Measurements from ENCODE around the gene SYNPO2. TPM values are rescaled to one million over a fixed set of nuclear protein-coding genes. Genes with fewer than 3 reads are reported as not detected.

The SYNPO2 gene
- total RNA-seq, 4 donors from 2014 or later: 1,547 to 3,168 (median 2,047) TPM

DNA sequence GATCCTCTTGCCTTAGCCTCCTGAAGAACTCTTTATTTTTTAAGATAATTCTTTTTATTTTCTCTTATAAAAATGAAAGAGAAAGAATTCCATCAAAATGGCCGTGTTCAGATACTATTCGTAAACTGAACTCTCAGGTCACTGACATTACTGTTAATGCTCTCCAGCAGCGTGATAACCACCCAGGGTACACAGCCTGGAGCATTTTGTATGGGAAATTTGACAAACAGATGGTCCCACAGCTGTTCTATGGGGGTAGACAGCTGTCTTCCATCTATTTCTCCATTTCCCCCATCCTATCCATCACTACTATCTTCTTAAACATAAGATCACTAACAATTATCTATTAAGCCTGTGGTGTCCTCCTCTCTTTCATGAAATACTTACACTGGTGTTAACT lies 47.8 kb downstream of the SYNPO2 start:
- peaks cover 2 to 93% (median 38%) of the 10 kb centered on the region in 3 donors for H3K4me1 ChIP-seq
- no peak overlapping the region for H3K4me3 ChIP-seq
- no peaks in the 10 kb centered on the region for H3K36me3 ChIP-seq
- no peaks in the 10 kb centered on the region for H3K27me3 ChIP-seq
- no peaks in the 10 kb centered on the region for H3K9me3 ChIP-seq
- H3K27ac ChIP-seq: peak overlapping the region; percentile 86 to 99 (median 94)
- no peak for ATAC-seq
- TF ChIP-seq EP300 (IDR thresholded peaks at IDR 0.05): no peak
- TF ChIP-seq, protein P1, sequence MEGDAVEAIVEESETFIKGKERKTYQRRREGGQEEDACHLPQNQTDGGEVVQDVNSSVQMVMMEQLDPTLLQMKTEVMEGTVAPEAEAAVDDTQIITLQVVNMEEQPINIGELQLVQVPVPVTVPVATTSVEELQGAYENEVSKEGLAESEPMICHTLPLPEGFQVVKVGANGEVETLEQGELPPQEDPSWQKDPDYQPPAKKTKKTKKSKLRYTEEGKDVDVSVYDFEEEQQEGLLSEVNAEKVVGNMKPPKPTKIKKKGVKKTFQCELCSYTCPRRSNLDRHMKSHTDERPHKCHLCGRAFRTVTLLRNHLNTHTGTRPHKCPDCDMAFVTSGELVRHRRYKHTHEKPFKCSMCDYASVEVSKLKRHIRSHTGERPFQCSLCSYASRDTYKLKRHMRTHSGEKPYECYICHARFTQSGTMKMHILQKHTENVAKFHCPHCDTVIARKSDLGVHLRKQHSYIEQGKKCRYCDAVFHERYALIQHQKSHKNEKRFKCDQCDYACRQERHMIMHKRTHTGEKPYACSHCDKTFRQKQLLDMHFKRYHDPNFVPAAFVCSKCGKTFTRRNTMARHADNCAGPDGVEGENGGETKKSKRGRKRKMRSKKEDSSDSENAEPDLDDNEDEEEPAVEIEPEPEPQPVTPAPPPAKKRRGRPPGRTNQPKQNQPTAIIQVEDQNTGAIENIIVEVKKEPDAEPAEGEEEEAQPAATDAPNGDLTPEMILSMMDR (IDR thresholded peaks at IDR 0.05): no peak
- no peak for TF ChIP-seq POLR2A (IDR thresholded peaks at IDR 0.05)
- no peak for TF ChIP-seq POLR2AphosphoS5 (IDR thresholded peaks at IDR 0.05)
- 44 to 47% methylated on average over 3 of the region's 3 CpGs for WGBS, 2 donors (ENCODE audit: low coverage in 1 of 2)

GRCh38 chr4:118939169-118939783 lies 50.6 kb downstream of the SYNPO2 start:
- Histone ChIP-seq H3K4me1 (peaks cover 6 to 97% (median 48%) of the 10 kb centered on the region in 3 donors), H3K27me3 (no peaks in the 10 kb centered on the region), H3K27ac (peak overlapping the region; percentile 86 to 99 (median 94)), H3K9me3 (no peaks in the 10 kb centered on the region), H3K4me3 (peak overlapping the region; percentile 21 to 23), H3K36me3 (no peaks in the 10 kb centered on the region)
- ATAC-seq: peak; percentile 44
- WGBS, 2 donors (ENCODE audit: low coverage in 1 of 2): 46 to 51% methylated on average over 10 of the region's 10 CpGs
- peak; percentile 61 for TF ChIP-seq POLR2AphosphoS5 (IDR thresholded peaks at IDR 0.05)
- TF ChIP-seq EP300 (IDR thresholded peaks at IDR 0.05): no peak

DNA sequence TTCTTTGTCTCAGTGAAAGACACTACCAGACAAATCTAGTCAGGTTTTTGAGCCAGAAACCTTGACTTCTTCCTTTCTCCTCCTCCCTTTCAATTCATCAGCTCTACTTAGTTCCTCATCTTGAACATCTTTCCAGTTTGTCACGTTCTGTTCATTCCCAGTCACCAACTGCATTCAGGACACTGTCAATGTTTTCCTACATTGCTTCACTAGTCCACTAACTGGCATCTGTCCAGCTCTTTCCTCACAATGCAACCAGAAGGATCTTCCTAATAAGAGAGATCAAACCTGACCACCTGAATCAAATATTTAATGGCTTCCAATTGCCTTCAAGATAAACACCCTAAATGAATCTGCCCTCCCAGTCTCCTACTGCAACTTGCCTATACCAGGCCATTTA lies 52.5 kb downstream of the SYNPO2 start:
- Histone ChIP-seq H3K9me3 (no peaks in the 10 kb centered on the region), H3K4me1 (peaks cover 6 to 98% (median 39%) of the 10 kb centered on the region in 3 donors), H3K27ac (peak overlapping the region; percentile 86 to 99 (median 94)), H3K27me3 (no peaks in the 10 kb centered on the region), H3K36me3 (no peaks in the 10 kb centered on the region), H3K4me3 (no peak overlapping the region)
- WGBS, 2 donors (ENCODE audit: low coverage in 1 of 2): 33 to 62% methylated on average over 1 of the region's 1 CpG
- ATAC-seq: peak; percentile 49
- no peak for TF ChIP-seq POLR2A (IDR thresholded peaks at IDR 0.05)
- TF ChIP-seq POLR2AphosphoS5 (IDR thresholded peaks at IDR 0.05): peak; percentile 60
- no peak for TF ChIP-seq EP300 (IDR thresholded peaks at IDR 0.05)
- TF ChIP-seq, protein P1 (IDR thresholded peaks at IDR 0.05): no peak

DNA sequence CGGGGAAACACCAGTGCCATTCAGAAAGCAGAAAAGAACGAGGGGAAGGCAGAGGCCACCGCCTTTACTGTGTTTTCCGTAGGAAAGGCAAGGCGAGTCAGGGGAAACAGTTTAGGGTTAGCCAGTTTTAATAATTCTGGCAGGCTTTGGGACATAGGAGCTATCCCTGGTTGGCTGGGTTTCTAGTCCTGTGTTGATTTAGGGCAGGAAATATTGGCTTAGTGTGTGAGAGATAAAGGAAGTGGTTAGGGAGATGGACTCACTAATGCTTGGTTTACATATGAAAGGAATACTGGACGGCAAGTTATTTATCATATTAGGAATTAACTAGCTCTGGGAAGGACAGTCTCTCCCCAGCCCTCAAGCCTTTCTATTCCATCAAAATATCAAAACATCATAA lies 53.1 kb downstream of the SYNPO2 start:
- Histone ChIP-seq H3K4me1 (peaks cover 6 to 99% (median 38%) of the 10 kb centered on the region in 3 donors), H3K27me3 (no peaks in the 10 kb centered on the region), H3K36me3 (no peaks in the 10 kb centered on the region), H3K27ac (peak overlapping the region; percentile 86 to 99 (median 94)), H3K9me3 (no peaks in the 10 kb centered on the region), H3K4me3 (peak overlapping the region in 1 of 2 donors; percentile 15)
- TF ChIP-seq, protein P1 (IDR thresholded peaks at IDR 0.05): no peak
- no peak for TF ChIP-seq EP300 (IDR thresholded peaks at IDR 0.05)
- TF ChIP-seq POLR2AphosphoS5 (IDR thresholded peaks at IDR 0.05): no peak
- no peak for TF ChIP-seq POLR2A (IDR thresholded peaks at IDR 0.05)
- WGBS, 2 donors (ENCODE audit: low coverage in 1 of 2): 23 to 25% methylated on average over 5 to 6 of the region's 6 CpGs
- ATAC-seq: no peak

- no peak for ATAC-seq
- TF ChIP-seq POLR2AphosphoS5 (IDR thresholded peaks at IDR 0.05) (no peak), EP300 (IDR thresholded peaks at IDR 0.05) (no peak), POLR2A (IDR thresholded peaks at IDR 0.05) (no peak)
- TF ChIP-seq, protein P1 (IDR thresholded peaks at IDR 0.05): no peak
- Histone ChIP-seq H3K27ac (peak overlapping the region; percentile 86 to 99 (median 94)), H3K36me3 (no peaks in the 10 kb centered on the region), H3K27me3 (no peaks in the 10 kb centered on the region), H3K4me3 (no peak overlapping the region), H3K9me3 (no peaks in the 10 kb centered on the region), H3K4me1 (peaks cover 6 to 99% (median 39%) of the 10 kb centered on the region in 3 donors)
- WGBS, 2 donors (ENCODE audit: low coverage in 1 of 2): 57% methylated on average over 1 of the region's 1 CpG; no CpG with 5 or more reads in 1 of the 2 donors
Measured at GRCh38 chr4:118942465-118942864, 53.8 kb downstream of the SYNPO2 start.
